ENCODE results near the gene PTPRG. TPM values are rescaled to one million over a fixed set of nuclear protein-coding genes. Genes with fewer than 3 reads are reported as not detected.

Gene PTPRG
- total RNA-seq, 2 donors from 2014 or later, result 76.5 to 108 TPM

GRCh38 chr3:61997101-61997500 is 435.7 kb downstream of the PTPRG start:
- Mint-ChIP-seq H3K4me3 (no peak overlapping the region), H3K9me3 (no peaks in the 10 kb centered on the region), H3K4me1 (peaks cover 21% of the 10 kb centered on the region), H3K27me3 (ENCODE audit: insufficient read depth) (peaks cover 11% of the 10 kb centered on the region), H3K27ac (peak overlapping the region; percentile 48), H3K36me3 (ENCODE audit: low read depth) (peaks cover 6% of the 10 kb centered on the region)
- no peak for DNase-seq
- Histone ChIP-seq H3K27me3 (ENCODE audit: control insufficient read depth, insufficient read depth, low read length, poor library complexity, severe bottlenecking) (peaks cover 5% of the 10 kb centered on the region), H3K36me3 (ENCODE audit: control insufficient read depth, insufficient read depth, low read length) (no peaks in the 10 kb centered on the region), H3K9me3 (ENCODE audit: control insufficient read depth, low read length) (no peaks in the 10 kb centered on the region), H3K27ac (ENCODE audit: low read depth, low read length) (no peak overlapping the region), H3K4me1 (ENCODE audit: control insufficient read depth, insufficient read depth, low read length) (peaks cover 4% of the 10 kb centered on the region), H3K4me3 (ENCODE audit: low read length) (no peak overlapping the region), H3K9ac (ENCODE audit: extremely low read depth, low read length, poor library complexity, severe bottlenecking) (no peak overlapping the region)
- 71 to 79% methylated on average over 4 of the region's 4 CpGs for WGBS, 2 experiments (ENCODE audit: insufficient coverage in 1 of 2, insufficient read length in 1 of 2)
- TF ChIP-seq, protein P1, sequence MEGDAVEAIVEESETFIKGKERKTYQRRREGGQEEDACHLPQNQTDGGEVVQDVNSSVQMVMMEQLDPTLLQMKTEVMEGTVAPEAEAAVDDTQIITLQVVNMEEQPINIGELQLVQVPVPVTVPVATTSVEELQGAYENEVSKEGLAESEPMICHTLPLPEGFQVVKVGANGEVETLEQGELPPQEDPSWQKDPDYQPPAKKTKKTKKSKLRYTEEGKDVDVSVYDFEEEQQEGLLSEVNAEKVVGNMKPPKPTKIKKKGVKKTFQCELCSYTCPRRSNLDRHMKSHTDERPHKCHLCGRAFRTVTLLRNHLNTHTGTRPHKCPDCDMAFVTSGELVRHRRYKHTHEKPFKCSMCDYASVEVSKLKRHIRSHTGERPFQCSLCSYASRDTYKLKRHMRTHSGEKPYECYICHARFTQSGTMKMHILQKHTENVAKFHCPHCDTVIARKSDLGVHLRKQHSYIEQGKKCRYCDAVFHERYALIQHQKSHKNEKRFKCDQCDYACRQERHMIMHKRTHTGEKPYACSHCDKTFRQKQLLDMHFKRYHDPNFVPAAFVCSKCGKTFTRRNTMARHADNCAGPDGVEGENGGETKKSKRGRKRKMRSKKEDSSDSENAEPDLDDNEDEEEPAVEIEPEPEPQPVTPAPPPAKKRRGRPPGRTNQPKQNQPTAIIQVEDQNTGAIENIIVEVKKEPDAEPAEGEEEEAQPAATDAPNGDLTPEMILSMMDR (conservative IDR thresholded peaks at IDR 0.05), result no peak

GRCh38 chr3:62003835-62004234 is 442.5 kb downstream of the PTPRG start:
- Mint-ChIP-seq H3K27ac (no peak overlapping the region), H3K4me1 (peaks cover 6% of the 10 kb centered on the region), H3K9me3 (no peaks in the 10 kb centered on the region), H3K4me3 (no peak overlapping the region), H3K27me3 (ENCODE audit: insufficient read depth) (peaks cover 2% of the 10 kb centered on the region), H3K36me3 (ENCODE audit: low read depth) (peaks cover 26% of the 10 kb centered on the region)
- no peak overlapping the region for H3K27ac ChIP-seq (ENCODE audit: low read depth, low read length)
- H3K36me3 ChIP-seq (ENCODE audit: control insufficient read depth, insufficient read depth, low read length), result peaks cover 17% of the 10 kb centered on the region
- no peaks in the 10 kb centered on the region for H3K4me1 ChIP-seq (ENCODE audit: control insufficient read depth, insufficient read depth, low read length)
- no peak overlapping the region for H3K9ac ChIP-seq (ENCODE audit: extremely low read depth, low read length, poor library complexity, severe bottlenecking)
- no peak for DNase-seq
- TF ChIP-seq, protein P1 (conservative IDR thresholded peaks at IDR 0.05), result peak; percentile 26
- no peaks in the 10 kb centered on the region for H3K27me3 ChIP-seq (ENCODE audit: control insufficient read depth, insufficient read depth, low read length, poor library complexity, severe bottlenecking)
- no peaks in the 10 kb centered on the region for H3K9me3 ChIP-seq (ENCODE audit: control insufficient read depth, low read length)
- WGBS, 2 experiments (ENCODE audit: insufficient coverage in 1 of 2, insufficient read length in 1 of 2), result 100% methylated on average over 1 of the region's 1 CpG; no CpG with 5 or more reads in 1 of the 2 experiments
- no peak overlapping the region for H3K4me3 ChIP-seq (ENCODE audit: low read length)

- Mint-ChIP-seq H3K27me3 (ENCODE audit: insufficient read depth) (no peaks in the 10 kb centered on the region), H3K4me3 (no peak overlapping the region), H3K27ac (no peak overlapping the region), H3K9me3 (no peaks in the 10 kb centered on the region), H3K4me1 (peaks cover 6% of the 10 kb centered on the region), H3K36me3 (ENCODE audit: low read depth) (peaks cover 35% of the 10 kb centered on the region)
- TF ChIP-seq, protein P1 (conservative IDR thresholded peaks at IDR 0.05), result no peak
- no peak overlapping the region for H3K4me3 ChIP-seq (ENCODE audit: low read length)
- no peak overlapping the region for H3K9ac ChIP-seq (ENCODE audit: extremely low read depth, low read length, poor library complexity, severe bottlenecking)
- peaks cover 5% of the 10 kb centered on the region for H3K9me3 ChIP-seq (ENCODE audit: control insufficient read depth, low read length)
- H3K27ac ChIP-seq (ENCODE audit: low read depth, low read length), result peak overlapping the region; percentile 3
- H3K4me1 ChIP-seq (ENCODE audit: control insufficient read depth, insufficient read depth, low read length), result no peaks in the 10 kb centered on the region
- DNase-seq, result no peak
- WGBS, 2 experiments (ENCODE audit: insufficient coverage in 1 of 2, insufficient read length in 1 of 2), result 93% methylated on average over 3 of the region's 3 CpGs
- peaks cover 21% of the 10 kb centered on the region for H3K36me3 ChIP-seq (ENCODE audit: control insufficient read depth, insufficient read depth, low read length)
- H3K27me3 ChIP-seq (ENCODE audit: control insufficient read depth, insufficient read depth, low read length, poor library complexity, severe bottlenecking), result no peaks in the 10 kb centered on the region
Observed at GRCh38 chr3:62007036-62007435, 445.7 kb downstream of the PTPRG start.
